ENCODE data around the gene NPDC1.

The NPDC1 gene

DNA sequence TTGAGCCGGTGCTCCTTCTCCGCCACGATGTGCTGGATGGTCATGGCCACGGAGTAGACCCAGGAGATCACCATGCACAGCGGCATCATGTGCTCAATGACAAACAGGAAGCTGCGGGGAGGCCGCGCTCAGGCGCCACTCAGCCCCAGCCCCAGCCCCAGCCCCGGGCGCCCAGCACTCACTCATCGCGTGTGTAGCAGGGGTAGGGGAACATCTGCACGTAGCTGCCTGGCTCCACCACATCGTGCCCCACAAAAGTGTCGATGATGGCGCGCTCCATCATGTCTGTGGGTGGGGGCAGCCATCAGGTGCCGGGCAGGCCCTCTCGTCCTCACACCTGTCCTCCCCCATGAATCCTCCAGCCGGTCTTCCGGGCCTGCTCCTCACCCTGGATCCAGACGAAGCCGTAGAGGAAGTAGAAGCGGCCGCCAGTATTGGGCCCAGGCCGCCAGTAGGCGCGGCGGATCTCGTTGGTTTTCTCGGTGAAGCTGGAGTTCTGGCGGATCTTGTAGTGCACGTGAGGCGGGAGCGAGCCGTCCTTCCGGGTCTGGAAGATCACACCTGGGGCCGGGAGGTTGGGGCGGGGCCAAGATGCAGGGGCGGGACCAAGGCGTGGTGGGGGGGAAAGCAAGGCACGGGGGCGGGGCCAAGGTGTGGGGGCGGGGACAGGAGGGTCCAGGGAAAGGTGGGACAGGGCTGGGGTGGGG is 28.0 kb downstream of the NPDC1 start:
- TF ChIP-seq, protein P1, sequence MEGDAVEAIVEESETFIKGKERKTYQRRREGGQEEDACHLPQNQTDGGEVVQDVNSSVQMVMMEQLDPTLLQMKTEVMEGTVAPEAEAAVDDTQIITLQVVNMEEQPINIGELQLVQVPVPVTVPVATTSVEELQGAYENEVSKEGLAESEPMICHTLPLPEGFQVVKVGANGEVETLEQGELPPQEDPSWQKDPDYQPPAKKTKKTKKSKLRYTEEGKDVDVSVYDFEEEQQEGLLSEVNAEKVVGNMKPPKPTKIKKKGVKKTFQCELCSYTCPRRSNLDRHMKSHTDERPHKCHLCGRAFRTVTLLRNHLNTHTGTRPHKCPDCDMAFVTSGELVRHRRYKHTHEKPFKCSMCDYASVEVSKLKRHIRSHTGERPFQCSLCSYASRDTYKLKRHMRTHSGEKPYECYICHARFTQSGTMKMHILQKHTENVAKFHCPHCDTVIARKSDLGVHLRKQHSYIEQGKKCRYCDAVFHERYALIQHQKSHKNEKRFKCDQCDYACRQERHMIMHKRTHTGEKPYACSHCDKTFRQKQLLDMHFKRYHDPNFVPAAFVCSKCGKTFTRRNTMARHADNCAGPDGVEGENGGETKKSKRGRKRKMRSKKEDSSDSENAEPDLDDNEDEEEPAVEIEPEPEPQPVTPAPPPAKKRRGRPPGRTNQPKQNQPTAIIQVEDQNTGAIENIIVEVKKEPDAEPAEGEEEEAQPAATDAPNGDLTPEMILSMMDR (IDR thresholded peaks at IDR 0.05; ENCODE audit: control insufficient read depth, insufficient read depth, low read depth, low read length, missing control alignments) = no peak
- no peak for DNase-seq (ENCODE audit: low read depth)
- no peak overlapping the region for H3K4me3 ChIP-seq (ENCODE audit: control insufficient read depth, low read depth, low read length)

DNA sequence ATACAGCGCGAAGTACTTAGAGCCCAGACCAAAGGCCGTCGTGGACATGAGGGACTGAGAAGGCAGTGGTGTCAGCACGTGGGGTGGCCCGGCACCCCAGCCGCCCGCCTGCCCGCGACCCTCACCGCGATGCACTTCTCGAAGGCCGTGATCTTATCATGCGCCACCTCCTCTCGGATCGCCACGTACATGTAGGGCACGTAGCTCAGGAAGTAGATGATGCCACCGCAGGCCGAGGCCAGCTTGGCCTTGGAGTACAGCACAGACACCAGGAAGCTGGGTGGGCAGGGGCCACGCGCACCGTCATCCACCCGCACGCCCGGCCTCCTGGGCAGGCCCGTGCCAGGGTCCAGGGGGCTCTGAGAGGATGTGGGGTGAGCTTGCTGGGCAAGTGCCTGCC is 28.9 kb downstream of the NPDC1 start:
- TF ChIP-seq, protein P1 (IDR thresholded peaks at IDR 0.05; ENCODE audit: control insufficient read depth, insufficient read depth, low read depth, low read length, missing control alignments) = no peak
- no peak overlapping the region for H3K4me3 ChIP-seq (ENCODE audit: control insufficient read depth, low read depth, low read length)
- DNase-seq (ENCODE audit: low read depth) = no peak

DNA sequence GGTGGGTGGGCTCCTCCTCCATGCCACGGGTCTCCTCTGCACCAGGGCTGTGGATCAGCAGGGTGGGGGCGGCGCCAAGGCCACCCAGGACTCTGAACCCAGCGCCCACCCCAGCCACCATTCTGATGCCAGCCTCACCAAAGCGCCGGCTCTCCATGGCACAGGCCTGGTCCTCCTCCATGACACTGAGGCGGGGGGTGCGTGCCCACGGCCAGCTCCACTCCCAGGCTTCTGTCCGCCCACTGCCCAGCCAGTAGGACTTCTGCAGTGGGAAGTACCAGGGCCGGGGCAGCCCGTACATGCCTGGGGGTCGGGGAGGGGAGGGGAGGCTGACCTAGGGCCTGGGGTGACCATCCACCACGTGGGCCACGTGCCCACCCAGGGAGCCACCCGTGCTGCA is 29.5 kb downstream of the NPDC1 start:
- H3K4me3 ChIP-seq (ENCODE audit: control insufficient read depth, low read depth, low read length) = no peak overlapping the region
- no peak for DNase-seq (ENCODE audit: low read depth)
- TF ChIP-seq, protein P1 (IDR thresholded peaks at IDR 0.05; ENCODE audit: control insufficient read depth, insufficient read depth, low read depth, low read length, missing control alignments) = no peak

DNA sequence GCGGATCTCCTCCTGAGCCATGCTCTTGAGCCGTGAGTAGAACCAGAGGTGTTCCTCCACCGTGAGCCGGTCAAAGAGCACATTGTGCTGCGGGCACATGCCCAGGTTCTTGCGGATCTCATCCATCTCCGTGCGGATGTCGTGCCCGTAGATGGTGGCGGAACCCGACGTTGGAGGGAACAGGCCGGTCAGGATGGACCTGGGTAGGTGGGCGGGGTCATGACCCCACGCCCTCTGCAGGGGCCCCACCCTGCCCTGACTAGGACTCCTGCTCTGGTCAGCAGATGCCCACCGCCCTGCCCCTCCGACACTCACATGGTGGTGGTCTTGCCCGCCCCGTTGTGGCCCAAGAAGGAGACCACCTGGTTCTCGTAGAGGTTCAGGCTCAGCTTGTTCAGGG is 30.0 kb downstream of the NPDC1 start:
- TF ChIP-seq, protein P1 (IDR thresholded peaks at IDR 0.05; ENCODE audit: control insufficient read depth, insufficient read depth, low read depth, low read length, missing control alignments) = no peak
- H3K4me3 ChIP-seq (ENCODE audit: control insufficient read depth, low read depth, low read length) = no peak overlapping the region
- no peak for DNase-seq (ENCODE audit: low read depth)

DNA sequence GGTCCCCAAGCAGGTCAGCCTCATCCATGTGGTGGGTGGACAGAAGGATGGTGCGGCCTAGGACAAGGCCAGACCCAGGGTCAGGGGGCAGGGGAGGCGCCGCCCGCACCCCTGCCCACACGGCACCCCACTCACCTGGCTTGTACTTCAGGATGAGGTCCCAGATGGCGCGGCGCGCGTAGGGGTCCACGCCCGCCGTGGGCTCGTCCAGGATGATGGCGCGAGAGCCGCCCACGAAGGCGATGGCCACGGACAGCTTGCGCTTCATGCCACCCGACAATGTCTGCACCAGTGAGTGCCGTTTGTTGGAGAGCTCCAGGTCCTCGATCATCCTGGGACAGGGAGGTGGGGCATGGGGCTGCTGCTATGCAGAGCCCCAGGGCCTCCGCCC is 30.4 kb downstream of the NPDC1 start:
- TF ChIP-seq, protein P1 (IDR thresholded peaks at IDR 0.05; ENCODE audit: control insufficient read depth, insufficient read depth, low read depth, low read length, missing control alignments) = no peak
- no peak for DNase-seq (ENCODE audit: low read depth)
- H3K4me3 ChIP-seq (ENCODE audit: control insufficient read depth, low read depth, low read length) = no peak overlapping the region

DNA sequence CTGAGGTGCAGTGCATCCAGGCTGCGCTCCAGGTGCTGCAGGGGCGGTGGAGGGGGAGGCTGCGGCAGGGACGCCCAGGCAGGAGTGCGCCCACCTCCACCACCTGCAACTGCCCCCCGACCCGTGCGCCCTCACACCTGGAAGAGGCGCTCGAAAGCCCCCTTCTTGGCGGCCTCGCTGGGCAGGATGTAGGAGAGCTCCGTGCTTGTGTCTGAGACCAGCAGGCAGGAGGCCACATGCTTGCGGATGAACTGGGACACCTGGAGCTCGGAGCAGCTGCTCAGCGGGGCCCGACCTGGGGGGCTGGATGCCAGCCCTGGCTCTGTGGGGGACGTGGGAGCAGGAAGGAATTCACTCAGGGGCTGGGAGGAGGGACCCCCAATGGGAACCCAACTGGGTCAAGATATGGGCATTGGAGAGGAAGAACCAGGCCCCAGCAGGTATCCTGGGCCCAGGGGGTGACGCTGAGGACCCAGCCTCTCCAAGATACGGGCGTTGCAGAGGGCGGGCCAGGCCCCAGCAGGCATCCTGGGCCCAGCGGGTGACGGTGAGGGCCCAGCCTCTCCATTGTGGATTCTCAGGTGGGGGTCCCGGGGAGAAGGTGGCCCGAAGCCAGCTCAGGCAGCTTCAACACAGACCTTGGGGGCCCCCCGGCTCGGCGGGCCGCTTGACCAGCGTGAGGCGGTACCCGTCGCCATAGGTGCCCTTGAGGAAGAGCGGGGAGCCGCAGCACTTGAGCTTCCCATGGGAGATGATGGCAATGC is 31.0 kb downstream of the NPDC1 start:
- TF ChIP-seq, protein P1 (IDR thresholded peaks at IDR 0.05; ENCODE audit: control insufficient read depth, insufficient read depth, low read depth, low read length, missing control alignments) = no peak
- no peak for DNase-seq (ENCODE audit: low read depth)
- no peak overlapping the region for H3K4me3 ChIP-seq (ENCODE audit: control insufficient read depth, low read depth, low read length)

Data from AG09309 (cell line).